HepG2 (cell line): ENCODE data around the gene YIPF2. TPM values are rescaled to one million over a fixed set of nuclear protein-coding genes. Genes with fewer than 3 reads are reported as not detected.

Source experiments
- ATAC-seq: fragments of 200-7000 bp; cut with Tn5 transposase; 3 replicates; pipeline ENCODE4 v1.9.1; 2020; ENCODE audit warnings: mild to moderate bottlenecking, moderate library complexity
- BruUV-seq: library from RNA; stranded (reverse); fragments of 400-500 nt; replicated peaks from 2 replicates; lab custom pipeline; 2021; lab: Mats Ljungman, UMichigan
- CTCF ChIA-PET: fragments of 300-600 bp; formaldehyde crosslinking; extraction: SDS; loops from one replicate; lab custom pipeline; 2021; ENCODE audit warnings: low total read pairs, inconsistent platforms, low intra/inter-chr PET ratio; lab: Yijun Ruan, JAX
- POLR2A ChIA-PET: fragments of 350-600 bp; sonication (Branson Sonifier 250); formaldehyde crosslinking; loops from one replicate; lab custom pipeline; 2020; ENCODE audit warnings: antibody characterized with exemption, inconsistent platforms; lab: Yijun Ruan, JAX
- DNase-seq: peaks from one replicate; pipeline ENCODE4 v3.0.0-alpha.2; 2015; ENCODE audit warnings: low spot score
- FAIRE-seq: peaks from 3 replicates; lab custom pipeline; 2011; peaks lifted over from hg19 to GRCh38; lab: Jason Lieb, UNC
- H2AFZ ChIP-seq: one replicate; pipeline ENCODE4 v1.6.1; 2011; ENCODE audit warnings: low read length, inconsistent platforms
- H3K27ac ChIP-seq: fragments of 300-600 bp; 3 replicates; pipeline ENCODE4 v1.8.0; 2011; ENCODE audit warnings: mixed run types, mild to moderate bottlenecking, mixed read lengths, low read length, inconsistent platforms; ENCODE audit not compliant: insufficient read depth; ENCODE audit errors: extremely low read length
- H3K27me3 ChIP-seq, 2 experiments: fragments of 200-600 bp in 1 of 2; 2 replicates in 1 of 2; 3 replicates in 1 of 2; pipeline versions ENCODE4 v1.6.0 to v1.8.0; 2011; ENCODE audit warnings: low read length in 2 of 2, mild to moderate bottlenecking in 2 of 2, moderate library complexity in 2 of 2, inconsistent platforms in 1 of 2; ENCODE audit not compliant: insufficient read depth in 2 of 2, control insufficient read depth in 1 of 2
- H3K36me3 ChIP-seq, 2 experiments: fragments of 200-600 bp in 1 of 2; replicated peaks in 1 of 2; 2 replicates in 1 of 2; 3 replicates in 1 of 2; pipeline versions ENCODE4 v1.5.1 to v1.8.0; 2011; ENCODE audit warnings: low read length in 2 of 2, inconsistent platforms in 1 of 2; ENCODE audit not compliant: insufficient read depth in 2 of 2, control insufficient read depth in 1 of 2
- H3K4me1 ChIP-seq: 2 replicates; pipeline ENCODE4 v1.5.1; 2012; ENCODE audit warnings: low read length, inconsistent platforms; ENCODE audit not compliant: insufficient read depth
- H3K4me2 ChIP-seq: 2 replicates; pipeline ENCODE4 v1.6.0; 2011; ENCODE audit warnings: low read depth, low read length, inconsistent platforms
- H3K4me3 ChIP-seq, 3 experiments: fragments of 200-600 bp in 1 of 3; sonication (generic), shearing (Covaris generic) in 1 of 3; replicated peaks in 1 of 3; 2 replicates each; pipeline ENCODE4 v1.5.1; 2011 to 2016; ENCODE audit warnings: low read length in 3 of 3, inconsistent platforms in 2 of 3, low read depth in 2 of 3, mild to moderate bottlenecking in 2 of 3, control low read depth in 1 of 3, mixed read lengths in 1 of 3; ENCODE audit not compliant: insufficient read depth in 1 of 3
- H3K79me2 ChIP-seq: one replicate; pipeline ENCODE4 v1.6.1; 2011; ENCODE audit warnings: low read length, inconsistent platforms; ENCODE audit not compliant: insufficient read depth
- H3K9ac ChIP-seq: 2 replicates; pipeline ENCODE4 v1.6.0; 2011; ENCODE audit warnings: mild to moderate bottlenecking, low read depth, low read length, inconsistent platforms; ENCODE audit not compliant: insufficient read depth
- H3K9me3 ChIP-seq: 2 replicates; pipeline ENCODE4 v1.5.1; 2012; ENCODE audit warnings: mild to moderate bottlenecking, low read length
- H4K20me1 ChIP-seq: 2 replicates; pipeline ENCODE4 v1.6.0; 2011; ENCODE audit warnings: inconsistent platforms, mild to moderate bottlenecking, low read length, moderate library complexity; ENCODE audit not compliant: insufficient read depth
- CC2D1A ChIP-seq: sonication (generic); formaldehyde crosslinking; IDR thresholded peaks from 2 replicates; pipeline ENCODE4 v1.8.1; 2023; ENCODE audit warnings: mild to moderate bottlenecking, missing genetic modification reagents
- DDIT3 ChIP-seq: sonication (generic); formaldehyde crosslinking; IDR thresholded peaks from 2 replicates; pipeline ENCODE4 v1.4.0; 2020; ENCODE audit warnings: mild to moderate bottlenecking, missing genetic modification reagents
- SETDB1 ChIP-seq: sonication (generic); formaldehyde crosslinking; IDR thresholded peaks from 2 replicates; pipeline ENCODE4 v1.5.1; 2020; ENCODE audit warnings: missing genetic modification reagents, mild to moderate bottlenecking, borderline replicate concordance
- SMARCE1 ChIP-seq: fragments of 450-650 bp; IDR thresholded peaks from 2 replicates; pipeline ENCODE4 v1.6.1; 2017; ENCODE audit warnings: borderline replicate concordance
- ZNF546 ChIP-seq: sonication (generic); formaldehyde crosslinking; conservative IDR thresholded peaks from 2 replicates; pipeline ENCODE4 v1.8.1; 2023; ENCODE audit warnings: mild to moderate bottlenecking, missing genetic modification reagents
- ZNF557 ChIP-seq: sonication (generic); formaldehyde crosslinking; IDR thresholded peaks from 2 replicates; pipeline ENCODE4 v1.4.0; 2020; ENCODE audit warnings: missing genetic modification reagents
- ZNF652 ChIP-seq: IDR thresholded peaks from 2 replicates; pipeline ENCODE4 v1.6.1; 2016; ENCODE audit warnings: low read depth, borderline replicate concordance
- WGBS: methylation state at CpG from one replicate; pipeline ENCODE4 v1.1.6; 2017; ENCODE audit warnings: low lambda C conversion rate; 5-methylcytosine and 5-hydroxymethylcytosine counted together
- in situ Hi-C: cut with HindIII; loops from 2 replicates; pipeline ENCODE4 v1.10.0; 2017; ENCODE audit warnings: low pct_unique_long_range_greater_than_20kb; ENCODE audit not compliant: extremely low pct_ligation_motif_present
- intact Hi-C: fragments of 100-400 bp; cut with micrococcal nuclease; formaldehyde crosslinking; loops from one replicate; pipeline ENCODE4 v1.10.0; 2022; ENCODE audit not compliant: unreplicated experiment
- polyA plus RNA-seq, 8 experiments: library from polyadenylated mRNA; depleted of rRNA in 3 of 8; stranded (reverse) in 7 of 8; unstranded in 1 of 8; fragments of >200 nt; fragmentation: Illumina TruSeq in 4 of 8; extraction: Trizol in 4 of 8; gene quantifications; 2 replicates each; pipeline versions ENCODE4 v1.2.1 to v1.2.3, GENCODE V29; 2011 to 2016; ENCODE audit warnings: low read depth in 4 of 8, missing spikeins in 1 of 8, mixed read lengths in 1 of 8; ENCODE audit not compliant: insufficient read depth in 1 of 8
- total RNA-seq, 5 experiments: library from RNA; depleted of rRNA; stranded (reverse); fragments of >200 nt; fragmentation: Illumina TruSeq; extraction: Trizol; gene quantifications; 2 replicates each; pipeline ENCODE4 v1.2.3, GENCODE V29; 2016; ENCODE audit warnings: low read depth in 1 of 5

The YIPF2 gene
- total and polyA plus RNA-seq, 2 of the 13 experiments (the other 11 are each of a cell fraction or from before 2014, with no cell fraction given): 37.3 to 53.2 TPM

GRCh38 chr19:10975374-10976130 lies 47.1 kb upstream of the YIPF2 start:
- intact Hi-C loops: no loop called here
- 94% methylated on average over 19 of the region's 19 CpGs for WGBS
- H3K27ac ChIP-seq: peak overlapping the region; percentile 48
- H3K79me2 ChIP-seq: peaks cover 77% of the 10 kb centered on the region
- H3K27me3 ChIP-seq: no peaks in the 10 kb centered on the region
- no peak for TF ChIP-seq ZNF557 (CRISPR knock-in tag)
- no peak for TF ChIP-seq SMARCE1
- TF ChIP-seq ZNF652 (CRISPR knock-in tag): peak; percentile 39; the same call in 1 of the 2 replicates
- TF ChIP-seq DDIT3 (CRISPR knock-in tag): no peak
- TF ChIP-seq SETDB1 (CRISPR knock-in tag): no peak
- no peak for TF ChIP-seq ZNF546
- no peak for TF ChIP-seq CC2D1A (CRISPR knock-in tag)
- H3K36me3 ChIP-seq: peaks cover 0 to 6% of the 10 kb centered on the region in 2 experiments; a peak in 1 of 5 replicates
- no peak for DNase-seq
- no peak for ATAC-seq
- no peak overlapping the region for H3K4me2 ChIP-seq
- in situ Hi-C loops: no loop called here
- no peak for FAIRE-seq
- CTCF ChIA-PET: interaction anchor here (0.9 kb wide), 1 partner anchor 34 kb away, joined by 3 read pairs; no protein-coding TSS in a partner anchor
- POLR2A ChIA-PET: no interaction called here
- H3K4me1 ChIP-seq: peaks cover 30% of the 10 kb centered on the region
- H3K9me3 ChIP-seq: no peaks in the 10 kb centered on the region
- H3K9ac ChIP-seq: no peak overlapping the region
- BruUV-seq: no TSS peak
- peaks cover 10% of the 10 kb centered on the region for H4K20me1 ChIP-seq
- no peak overlapping the region for H3K4me3 ChIP-seq
- no peak overlapping the region for H2AFZ ChIP-seq
